HEK293 (cell line): ENCODE measurements around the gene TH.

Source experiments
- CTCF ChIA-PET: fragments of 350-600 bp; formaldehyde crosslinking; extraction: SDS; loops from one replicate; lab custom pipeline; 2021; ENCODE audit warnings: antibody characterized with exemption; lab: Yijun Ruan, JAX
- POLR2A ChIA-PET: fragments of 300-600 bp; formaldehyde crosslinking; extraction: SDS; loops from one replicate; lab custom pipeline; 2020; ENCODE audit warnings: antibody characterized with exemption, inconsistent platforms; lab: Yijun Ruan, JAX
- H3K27ac ChIP-seq: fragments of 200-500 bp; sonication (Bioruptor generic); 2 replicates; pipeline ENCODE4 v1.5.1; 2014; ENCODE audit warnings: low read depth, low read length, control low read depth, inconsistent platforms; ENCODE audit errors: extremely low read depth
- H3K36me3 ChIP-seq, 2 experiments: fragments of 200-500 bp in 1 of 2; sonication (Bioruptor generic) in 1 of 2; 1 replicate in 1 of 2; 2 replicates in 1 of 2; pipeline ENCODE4 v1.5.1; 2014 to 2017; ENCODE audit warnings: inconsistent platforms in 2 of 2, low read length in 2 of 2; ENCODE audit not compliant: control insufficient read depth in 2 of 2, insufficient read depth in 1 of 2
- H3K4me1 ChIP-seq: fragments of 200-500 bp; sonication (Bioruptor generic); 2 replicates; pipeline ENCODE4 v1.5.1; 2014; ENCODE audit warnings: mild to moderate bottlenecking, low read length, inconsistent platforms; ENCODE audit not compliant: control insufficient read depth, insufficient read depth
- H3K4me3 ChIP-seq: 2 replicates; pipeline ENCODE4 v1.5.1; 2011; ENCODE audit warnings: low read depth, mild to moderate bottlenecking, control low read depth, low read length, moderate library complexity
- H3K9me3 ChIP-seq: fragments of 200-500 bp; sonication (Bioruptor generic); 2 replicates; pipeline ENCODE4 v1.5.1; 2014; ENCODE audit warnings: low read depth, low read length, inconsistent platforms; ENCODE audit not compliant: control insufficient read depth, insufficient read depth
- GLIS1 ChIP-seq: fragments of 450-650 bp; formaldehyde crosslinking; IDR thresholded peaks from 2 replicates; pipeline ENCODE4 v1.5.1; 2016; ENCODE audit warnings: missing biosample characterization, missing genetic modification characterization
- GLIS2 ChIP-seq: fragments of 450-650 bp; formaldehyde crosslinking; IDR thresholded peaks from 2 replicates; pipeline ENCODE4 v1.5.1; 2016; ENCODE audit warnings: missing biosample characterization, missing genetic modification characterization
- MZF1 ChIP-seq: fragments of 450-650 bp; formaldehyde crosslinking; IDR thresholded peaks from 2 replicates; pipeline ENCODE4 v1.5.1; 2017; ENCODE audit warnings: missing biosample characterization, missing genetic modification characterization, borderline replicate concordance
- PATZ1 ChIP-seq: fragments of 450-650 bp; formaldehyde crosslinking; IDR thresholded peaks from 2 replicates; pipeline ENCODE4 v1.5.1; 2016; ENCODE audit warnings: missing biosample characterization, missing genetic modification characterization
- SETDB1 ChIP-seq: IDR thresholded peaks from one replicate; pipeline ENCODE4 v1.6.1; 2017; ENCODE audit warnings: mild to moderate bottlenecking, low read length, moderate library complexity, mixed read lengths; ENCODE audit not compliant: insufficient read length
- SP3 ChIP-seq: fragments of 450-650 bp; formaldehyde crosslinking; IDR thresholded peaks from 2 replicates; pipeline ENCODE4 v1.5.1; 2016; ENCODE audit warnings: missing biosample characterization, missing genetic modification characterization
- TSHZ1 ChIP-seq: fragments of 450-650 bp; formaldehyde crosslinking; IDR thresholded peaks from 2 replicates; pipeline ENCODE4 v1.5.1; 2016; ENCODE audit warnings: missing biosample characterization, missing genetic modification characterization, borderline replicate concordance
- ZBTB21 ChIP-seq: fragments of 450-650 bp; formaldehyde crosslinking; IDR thresholded peaks from 2 replicates; pipeline ENCODE4 v1.5.1; 2017; ENCODE audit warnings: missing biosample characterization, missing genetic modification characterization
- ZBTB48 ChIP-seq: fragments of 450-650 bp; formaldehyde crosslinking; IDR thresholded peaks from 2 replicates; pipeline ENCODE4 v1.5.1; 2016; ENCODE audit warnings: missing biosample characterization, missing genetic modification characterization
- ZBTB8A ChIP-seq: fragments of 450-650 bp; formaldehyde crosslinking; IDR thresholded peaks from 2 replicates; pipeline ENCODE4 v1.5.1; 2016; ENCODE audit warnings: missing biosample characterization, missing genetic modification characterization
- ZNF114 ChIP-seq: fragments of 450-650 bp; formaldehyde crosslinking; IDR thresholded peaks from 2 replicates; pipeline ENCODE4 v1.5.0; 2017; ENCODE audit warnings: missing biosample characterization, missing genetic modification characterization
- ZNF16 ChIP-seq: fragments of 450-650 bp; formaldehyde crosslinking; IDR thresholded peaks from 2 replicates; pipeline ENCODE4 v1.5.1; 2016; ENCODE audit warnings: low read depth, missing biosample characterization, missing genetic modification characterization
- ZNF2 ChIP-seq: fragments of 450-650 bp; formaldehyde crosslinking; IDR thresholded peaks from 2 replicates; pipeline ENCODE4 v1.5.1; 2016; ENCODE audit warnings: missing biosample characterization, missing genetic modification characterization
- ZNF239 ChIP-seq: fragments of 450-650 bp; formaldehyde crosslinking; IDR thresholded peaks from 2 replicates; pipeline ENCODE4 v1.5.1; 2016; ENCODE audit warnings: missing biosample characterization, missing genetic modification characterization
- ZNF248 ChIP-seq: fragments of 450-650 bp; formaldehyde crosslinking; IDR thresholded peaks from 2 replicates; pipeline ENCODE4 v1.5.1; 2017; ENCODE audit warnings: missing biosample characterization, missing genetic modification characterization
- ZNF280C ChIP-seq: fragments of 450-650 bp; formaldehyde crosslinking; IDR thresholded peaks from 2 replicates; pipeline ENCODE4 v1.5.1; 2016; ENCODE audit warnings: missing biosample characterization, missing genetic modification characterization
- ZNF335 ChIP-seq: fragments of 450-650 bp; formaldehyde crosslinking; conservative IDR thresholded peaks from 2 replicates; pipeline ENCODE4 v1.5.1; 2016; ENCODE audit warnings: missing biosample characterization, missing genetic modification characterization
- ZNF423 ChIP-seq: fragments of 450-650 bp; formaldehyde crosslinking; IDR thresholded peaks from 2 replicates; pipeline ENCODE4 v1.5.1; 2016; ENCODE audit warnings: missing biosample characterization, missing genetic modification characterization
- ZNF521 ChIP-seq: fragments of 450-650 bp; formaldehyde crosslinking; IDR thresholded peaks from 2 replicates; pipeline ENCODE4 v1.5.1; 2017; ENCODE audit warnings: missing biosample characterization, mild to moderate bottlenecking, missing genetic modification characterization
- ZNF560 ChIP-seq: fragments of 450-650 bp; formaldehyde crosslinking; IDR thresholded peaks from 2 replicates; pipeline ENCODE4 v1.5.1; 2017; ENCODE audit warnings: missing biosample characterization, missing genetic modification characterization, borderline replicate concordance
- ZNF571 ChIP-seq: fragments of 450-650 bp; formaldehyde crosslinking; IDR thresholded peaks from 2 replicates; pipeline ENCODE4 v1.5.0; 2017; ENCODE audit warnings: missing biosample characterization, missing genetic modification characterization
- ZNF585B ChIP-seq: fragments of 450-650 bp; formaldehyde crosslinking; IDR thresholded peaks from 2 replicates; pipeline ENCODE4 v1.5.1; 2016; ENCODE audit warnings: missing biosample characterization, missing genetic modification characterization
- ZNF654 ChIP-seq: fragments of 450-650 bp; formaldehyde crosslinking; IDR thresholded peaks from 2 replicates; pipeline ENCODE4 v1.5.1; 2016; ENCODE audit warnings: low read depth, missing biosample characterization, missing genetic modification characterization
- ZNF658 ChIP-seq: fragments of 450-650 bp; formaldehyde crosslinking; IDR thresholded peaks from 2 replicates; pipeline ENCODE4; 2016; ENCODE audit warnings: missing biosample characterization, missing genetic modification characterization
- ZSCAN16 ChIP-seq: fragments of 450-650 bp; formaldehyde crosslinking; IDR thresholded peaks from 2 replicates; pipeline ENCODE4 v1.5.1; 2016; ENCODE audit warnings: missing biosample characterization, missing genetic modification characterization
- ZSCAN23 ChIP-seq: fragments of 450-650 bp; formaldehyde crosslinking; IDR thresholded peaks from 2 replicates; pipeline ENCODE4 v1.5.1; 2016; ENCODE audit warnings: missing biosample characterization, missing genetic modification characterization

Gene TH

GRCh38 chr11:2210366-2211112 lies 38.9 kb upstream of the TH start:
- TF ChIP-seq SETDB1 (no peak), ZNF280C (no peak), ZNF560 (tag by site-specific recombination) (no peak), PATZ1 (no peak), ZBTB8A (tag by site-specific recombination) (no peak), GLIS1 (no peak), ZNF248 (tag by site-specific recombination) (no peak), MZF1 (tag by site-specific recombination) (no peak), ZNF423 (tag by site-specific recombination) (no peak), ZNF571 (tag by site-specific recombination) (no peak), ZNF114 (no peak), TSHZ1 (tag by site-specific recombination) (no peak), ZNF585B (no peak)
- ChIA-PET CTCF (interaction anchor here (1.2 kb wide), 1 partner anchor 12 kb away, joined by 5 read pairs; no protein-coding TSS in a partner anchor), POLR2A (no interaction called here)
- Histone ChIP-seq H3K4me3 (no peak overlapping the region), H3K4me1 (no peaks in the 10 kb centered on the region), H3K9me3 (no peaks in the 10 kb centered on the region), H3K36me3 (no peaks in the 10 kb centered on the region), H3K27ac (no peak overlapping the region)

GRCh38 chr11:2209900-2210321 lies 38.3 kb upstream of the TH start:
- ChIA-PET CTCF (no interaction called here), POLR2A (no interaction called here)
- TF ChIP-seq ZNF2: no peak
- H3K4me1 ChIP-seq: no peaks in the 10 kb centered on the region
- no peak overlapping the region for H3K27ac ChIP-seq
- no peaks in the 10 kb centered on the region for H3K9me3 ChIP-seq
- H3K36me3 ChIP-seq: no peaks in the 10 kb centered on the region
- no peak overlapping the region for H3K4me3 ChIP-seq

- H3K4me1 ChIP-seq: no peaks in the 10 kb centered on the region
- no peaks in the 10 kb centered on the region for H3K36me3 ChIP-seq
- ChIA-PET POLR2A (no interaction called here), CTCF (interaction anchor here (0.7 to 1.7 kb wide), 2 partner anchors 53 to 211 kb away, joined by 3 to 9 read pairs; no protein-coding TSS in a partner anchor)
- H3K27ac ChIP-seq: no peak overlapping the region
- no peaks in the 10 kb centered on the region for H3K9me3 ChIP-seq
- H3K4me3 ChIP-seq: no peak overlapping the region
- no peak for TF ChIP-seq ZNF654 (tag by site-specific recombination)
- no peak for TF ChIP-seq ZBTB21 (tag by site-specific recombination)
- TF ChIP-seq ZBTB48 (tag by site-specific recombination): no peak
- no peak for TF ChIP-seq ZNF521 (tag by site-specific recombination)
- no peak for TF ChIP-seq GLIS2 (tag by site-specific recombination)
- TF ChIP-seq ZNF658 (tag by site-specific recombination): no peak
- no peak for TF ChIP-seq ZSCAN16 (tag by site-specific recombination)
- no peak for TF ChIP-seq ZSCAN23 (tag by site-specific recombination)
- TF ChIP-seq ZNF16 (tag by site-specific recombination): no peak
- TF ChIP-seq SP3 (tag by site-specific recombination): no peak
- no peak for TF ChIP-seq ZNF239 (tag by site-specific recombination)
- TF ChIP-seq ZNF335 (tag by site-specific recombination): no peak
Observed at GRCh38 chr11:2209370-2209801, 37.8 kb upstream of the TH start.
